Neural cell (in vitro differentiated cells): ENCODE results near the gene CBX2. TPM values are rescaled to one million over a fixed set of nuclear protein-coding genes. Genes with fewer than 3 reads are reported as not detected.

Source experiments
- H2AFZ ChIP-seq: fragments of 200-600, 300-800 bp; sonication (generic), shearing (Covaris generic); 2 replicates; pipeline ENCODE4 v1.6.0; 2014; ENCODE audit warnings: low read depth, mild to moderate bottlenecking, antibody characterized with exemption, low read length, moderate library complexity
- H3F3A ChIP-seq: fragments of 200-600 bp; shearing (Covaris generic); 2 replicates; pipeline ENCODE4 v1.6.1; 2016; ENCODE audit warnings: mild to moderate bottlenecking, moderate library complexity, mixed read lengths, antibody characterized with exemption, low read length; ENCODE audit not compliant: insufficient read depth, poor library complexity, severe bottlenecking
- H3K27ac ChIP-seq: fragments of 200-600, 300-800 bp; sonication (generic), shearing (Covaris generic); 2 replicates; pipeline ENCODE4 v1.5.1; 2014; ENCODE audit warnings: mild to moderate bottlenecking, low read length, moderate library complexity
- H3K27me3 ChIP-seq: fragments of 300-800, 200-600 bp; sonication (generic), shearing (Covaris generic); 2 replicates; pipeline ENCODE4 v1.6.0; 2014; ENCODE audit warnings: mild to moderate bottlenecking, low read depth, low read length, moderate library complexity; ENCODE audit not compliant: insufficient read depth
- H3K36me3 ChIP-seq: fragments of 300-800, 200-600 bp; sonication (generic), shearing (Covaris generic); 2 replicates; pipeline ENCODE4 v1.5.1; 2014; ENCODE audit warnings: mild to moderate bottlenecking, antibody characterized with exemption, low read length, moderate library complexity; ENCODE audit not compliant: insufficient read depth
- H3K4me2 ChIP-seq: fragments of 300-800, 200-600 bp; sonication (generic), shearing (Covaris generic); 2 replicates; pipeline ENCODE4 v1.6.0; 2014; ENCODE audit warnings: mild to moderate bottlenecking, low read length
- H3K4me3 ChIP-seq: fragments of 300-800, 200-600 bp; sonication (generic), shearing (Covaris generic); 2 replicates; pipeline ENCODE4 v1.5.1; 2014; ENCODE audit warnings: mild to moderate bottlenecking, low read length, moderate library complexity
- H3K79me2 ChIP-seq: fragments of 200-600 bp; shearing (Covaris generic); replicated peaks from 2 replicates; pipeline ENCODE4 v1.6.0; 2014; ENCODE audit warnings: mild to moderate bottlenecking, low read length, moderate library complexity; ENCODE audit not compliant: insufficient read depth
- H3K9ac ChIP-seq: fragments of 300-800, 200-600 bp; sonication (generic), shearing (Covaris generic); 2 replicates; pipeline ENCODE4 v1.6.1; 2016; ENCODE audit warnings: mild to moderate bottlenecking, low read length, mixed read lengths
- H3K9me2 ChIP-seq: fragments of 200-600 bp; shearing (Covaris generic); 2 replicates; pipeline ENCODE4 v1.6.1; 2016; ENCODE audit warnings: mild to moderate bottlenecking, low read length, mixed read lengths; ENCODE audit not compliant: insufficient read depth
- H3K9me3 ChIP-seq: fragments of 200-600, 300-800 bp; sonication (generic), shearing (Covaris generic); 2 replicates; pipeline ENCODE4 v1.6.1; 2016; ENCODE audit warnings: mild to moderate bottlenecking, mixed run types, low read length, moderate library complexity, mixed read lengths
- H4K20me1 ChIP-seq: fragments of 200-600 bp; shearing (Covaris generic); 2 replicates; pipeline ENCODE4 v1.6.1; 2016; ENCODE audit warnings: mild to moderate bottlenecking, mixed run types; ENCODE audit not compliant: insufficient read depth
- EP300 ChIP-seq: fragments of 450-650 bp; conservative IDR thresholded peaks from 2 replicates; pipeline ENCODE4 v1.6.1; 2014; ENCODE audit warnings: antibody characterized with exemption, mild to moderate bottlenecking, moderate library complexity; ENCODE audit not compliant: poor library complexity, severe bottlenecking
- EZH2 ChIP-seq: fragments of 200-600, 300-800 bp; shearing (Covaris generic), sonication (generic); IDR thresholded peaks from 2 replicates; pipeline ENCODE4 v1.6.1; 2014; ENCODE audit warnings: antibody characterized with exemption, low read length, borderline replicate concordance, mild to moderate bottlenecking; ENCODE audit not compliant: insufficient read depth, poor library complexity, severe bottlenecking
- MXI1 ChIP-seq: fragments of 450-650 bp; conservative IDR thresholded peaks from 2 replicates; pipeline ENCODE4 v1.6.1; 2014; ENCODE audit warnings: antibody characterized with exemption, mild to moderate bottlenecking; ENCODE audit not compliant: poor library complexity, severe bottlenecking
- POLR2AphosphoS5 ChIP-seq: IDR thresholded peaks from 2 replicates; pipeline ENCODE4 v1.6.1; 2012
- RAD21 ChIP-seq: fragments of 450-650 bp; conservative IDR thresholded peaks from 2 replicates; pipeline ENCODE4 v1.6.1; 2014; ENCODE audit warnings: antibody characterized with exemption, mild to moderate bottlenecking, moderate library complexity
- SMC3 ChIP-seq: fragments of 450-650 bp; conservative IDR thresholded peaks from 2 replicates; pipeline ENCODE4 v1.6.1; 2014; ENCODE audit warnings: antibody characterized with exemption, mild to moderate bottlenecking, moderate library complexity; ENCODE audit not compliant: poor library complexity
- TAF1 ChIP-seq: IDR thresholded peaks from 2 replicates; pipeline ENCODE4 v1.6.1; 2012; ENCODE audit warnings: low read depth
- polyA plus RNA-seq: library from polyadenylated mRNA; depleted of rRNA; stranded (reverse); fragments of >200 nt; gene quantifications from 2 replicates; pipeline ENCODE4 v1.2.3, GENCODE V29; 2014
- TF ChIP-seq, protein P1 (sequence below): IDR thresholded peaks from 2 replicates; pipeline ENCODE4 v1.6.1; 2012; ENCODE audit warnings: borderline replicate concordance
- TF ChIP-seq, protein P2 (sequence below): fragments of 450-650 bp; IDR thresholded peaks from 2 replicates; pipeline ENCODE4 v1.5.1; 2014; ENCODE audit warnings: antibody characterized with exemption, mild to moderate bottlenecking, moderate library complexity; ENCODE audit not compliant: poor library complexity, severe bottlenecking

Gene CBX2
- polyA plus RNA-seq, 1 donor from 2014 or later, result 16.9 TPM

DNA sequence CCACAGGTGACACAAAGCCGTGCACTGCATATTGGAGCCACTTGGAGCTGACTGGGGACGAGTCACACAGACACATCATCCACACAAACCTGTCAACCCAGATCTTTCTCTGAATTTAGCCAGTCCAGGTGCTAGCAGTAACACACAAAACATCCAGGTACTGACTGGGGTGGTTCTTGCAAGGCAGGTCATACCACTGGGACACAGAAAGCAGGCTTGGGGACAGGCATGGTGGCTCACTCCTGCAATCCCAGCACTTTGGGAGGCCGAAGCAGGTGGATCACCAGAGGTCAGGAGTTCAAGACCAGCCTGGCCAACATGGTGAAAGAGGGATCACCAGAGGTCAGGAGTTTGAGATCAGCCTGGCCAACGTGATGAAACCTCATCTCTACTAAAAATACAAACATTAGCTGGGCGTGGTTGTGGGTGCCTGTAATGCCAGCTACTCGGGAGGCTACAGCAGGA is 32.3 kb upstream of the CBX2 start:
- Histone ChIP-seq H4K20me1 (no peaks in the 10 kb centered on the region), H3K9me2 (no peaks in the 10 kb centered on the region), H2AFZ (no peak overlapping the region), H3K4me2 (no peak overlapping the region), H3K27me3 (peaks cover 17% of the 10 kb centered on the region), H3K79me2 (no peaks in the 10 kb centered on the region), H3K4me3 (no peak overlapping the region), H3F3A (no peaks in the 10 kb centered on the region), H3K9me3 (no peaks in the 10 kb centered on the region), H3K9ac (no peak overlapping the region), H3K27ac (no peak overlapping the region), H3K36me3 (no peaks in the 10 kb centered on the region)
- TF ChIP-seq EZH2, result no peak

DNA sequence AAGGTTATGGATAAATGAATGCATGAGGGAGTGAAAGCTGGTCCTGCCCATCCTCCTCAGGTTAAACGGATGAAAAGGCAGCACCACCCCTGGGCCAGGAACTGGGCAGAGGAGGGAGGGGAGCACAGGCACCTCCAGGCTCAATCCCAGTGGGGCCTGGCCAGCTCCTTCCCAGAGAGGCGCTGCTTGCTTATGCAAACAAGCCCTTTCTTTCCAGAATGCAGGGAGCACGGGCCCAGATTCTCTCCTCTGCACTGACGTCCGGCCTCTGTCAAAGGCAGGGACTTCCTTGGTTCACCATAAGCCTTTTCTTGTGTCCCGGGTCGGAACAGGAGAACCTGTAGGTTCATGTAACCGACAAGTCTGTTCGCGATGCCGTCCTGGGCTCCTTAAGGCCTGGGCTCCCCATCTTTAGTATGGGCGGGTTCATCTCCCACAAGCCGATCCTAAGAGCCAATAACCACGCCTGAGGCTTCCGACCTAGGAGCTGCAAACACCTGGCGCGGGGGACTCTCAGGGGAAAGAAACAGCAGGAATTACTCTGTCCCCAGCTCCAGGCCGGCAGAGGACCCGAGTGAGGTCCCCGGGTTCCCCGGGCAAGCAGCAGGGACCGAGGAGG is 30.9 kb upstream of the CBX2 start:
- Histone ChIP-seq H2AFZ (peak overlapping the region; percentile 46), H3K36me3 (no peaks in the 10 kb centered on the region), H3K79me2 (no peaks in the 10 kb centered on the region), H3K27ac (peak overlapping the region; percentile 76), H3K9ac (peak overlapping the region; percentile 76), H3F3A (no peaks in the 10 kb centered on the region), H3K9me3 (no peaks in the 10 kb centered on the region), H3K9me2 (no peaks in the 10 kb centered on the region), H3K4me3 (peak overlapping the region; percentile 64), H3K27me3 (peaks cover 17% of the 10 kb centered on the region), H4K20me1 (no peaks in the 10 kb centered on the region), H3K4me2 (peak overlapping the region; percentile 61)
- no peak for TF ChIP-seq TAF1

DNA sequence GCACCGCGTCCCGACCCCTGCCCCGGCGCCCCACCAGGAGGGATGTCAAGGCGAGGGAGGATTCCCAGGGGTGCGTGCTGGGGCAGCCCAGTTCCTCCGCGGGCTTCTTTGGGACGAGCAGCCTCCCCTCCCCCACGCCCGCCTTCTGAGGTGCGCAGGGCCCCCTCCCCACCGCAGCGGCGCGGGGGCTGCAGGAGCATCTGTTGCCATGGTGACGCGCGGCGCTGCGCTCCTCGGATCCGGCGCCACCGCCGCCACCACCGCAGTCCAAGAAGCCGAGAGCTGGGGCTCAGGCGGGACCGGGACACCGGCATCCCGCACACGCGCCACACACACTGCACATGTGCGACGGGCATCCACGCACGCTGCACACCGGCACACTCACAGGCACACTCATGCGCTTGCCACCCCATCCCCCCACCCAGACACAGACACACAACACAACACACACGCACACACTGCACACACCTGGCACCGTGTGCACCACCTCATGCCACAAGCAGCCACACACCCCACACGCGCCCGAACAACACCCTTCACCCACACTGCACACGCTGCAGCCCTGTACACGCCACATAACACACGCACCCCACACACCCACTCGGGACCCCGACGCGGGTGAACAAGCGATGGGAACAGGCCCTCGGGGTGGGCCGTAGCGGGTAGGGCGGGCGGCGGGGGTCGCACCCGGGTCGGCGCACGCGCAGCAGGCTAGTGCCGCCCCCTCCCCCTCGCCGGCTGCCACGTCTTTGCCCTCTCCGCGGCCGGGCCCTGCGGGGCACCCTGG is 30.2 kb upstream of the CBX2 start:
- H3K27me3 ChIP-seq, result peaks cover 17% of the 10 kb centered on the region
- H2AFZ ChIP-seq, result peak overlapping the region; percentile 46
- TF ChIP-seq, protein P1, sequence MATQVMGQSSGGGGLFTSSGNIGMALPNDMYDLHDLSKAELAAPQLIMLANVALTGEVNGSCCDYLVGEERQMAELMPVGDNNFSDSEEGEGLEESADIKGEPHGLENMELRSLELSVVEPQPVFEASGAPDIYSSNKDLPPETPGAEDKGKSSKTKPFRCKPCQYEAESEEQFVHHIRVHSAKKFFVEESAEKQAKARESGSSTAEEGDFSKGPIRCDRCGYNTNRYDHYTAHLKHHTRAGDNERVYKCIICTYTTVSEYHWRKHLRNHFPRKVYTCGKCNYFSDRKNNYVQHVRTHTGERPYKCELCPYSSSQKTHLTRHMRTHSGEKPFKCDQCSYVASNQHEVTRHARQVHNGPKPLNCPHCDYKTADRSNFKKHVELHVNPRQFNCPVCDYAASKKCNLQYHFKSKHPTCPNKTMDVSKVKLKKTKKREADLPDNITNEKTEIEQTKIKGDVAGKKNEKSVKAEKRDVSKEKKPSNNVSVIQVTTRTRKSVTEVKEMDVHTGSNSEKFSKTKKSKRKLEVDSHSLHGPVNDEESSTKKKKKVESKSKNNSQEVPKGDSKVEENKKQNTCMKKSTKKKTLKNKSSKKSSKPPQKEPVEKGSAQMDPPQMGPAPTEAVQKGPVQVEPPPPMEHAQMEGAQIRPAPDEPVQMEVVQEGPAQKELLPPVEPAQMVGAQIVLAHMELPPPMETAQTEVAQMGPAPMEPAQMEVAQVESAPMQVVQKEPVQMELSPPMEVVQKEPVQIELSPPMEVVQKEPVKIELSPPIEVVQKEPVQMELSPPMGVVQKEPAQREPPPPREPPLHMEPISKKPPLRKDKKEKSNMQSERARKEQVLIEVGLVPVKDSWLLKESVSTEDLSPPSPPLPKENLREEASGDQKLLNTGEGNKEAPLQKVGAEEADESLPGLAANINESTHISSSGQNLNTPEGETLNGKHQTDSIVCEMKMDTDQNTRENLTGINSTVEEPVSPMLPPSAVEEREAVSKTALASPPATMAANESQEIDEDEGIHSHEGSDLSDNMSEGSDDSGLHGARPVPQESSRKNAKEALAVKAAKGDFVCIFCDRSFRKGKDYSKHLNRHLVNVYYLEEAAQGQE, result no peak
- peak; percentile 85 for TF ChIP-seq EP300
- peak; percentile 53 for TF ChIP-seq SMC3
- TF ChIP-seq TAF1, result peak; percentile 5
- peak; percentile 94 for TF ChIP-seq MXI1
- peak; percentile 38 for TF ChIP-seq POLR2AphosphoS5
- TF ChIP-seq RAD21, result peak; percentile 54
- TF ChIP-seq, protein P2, sequence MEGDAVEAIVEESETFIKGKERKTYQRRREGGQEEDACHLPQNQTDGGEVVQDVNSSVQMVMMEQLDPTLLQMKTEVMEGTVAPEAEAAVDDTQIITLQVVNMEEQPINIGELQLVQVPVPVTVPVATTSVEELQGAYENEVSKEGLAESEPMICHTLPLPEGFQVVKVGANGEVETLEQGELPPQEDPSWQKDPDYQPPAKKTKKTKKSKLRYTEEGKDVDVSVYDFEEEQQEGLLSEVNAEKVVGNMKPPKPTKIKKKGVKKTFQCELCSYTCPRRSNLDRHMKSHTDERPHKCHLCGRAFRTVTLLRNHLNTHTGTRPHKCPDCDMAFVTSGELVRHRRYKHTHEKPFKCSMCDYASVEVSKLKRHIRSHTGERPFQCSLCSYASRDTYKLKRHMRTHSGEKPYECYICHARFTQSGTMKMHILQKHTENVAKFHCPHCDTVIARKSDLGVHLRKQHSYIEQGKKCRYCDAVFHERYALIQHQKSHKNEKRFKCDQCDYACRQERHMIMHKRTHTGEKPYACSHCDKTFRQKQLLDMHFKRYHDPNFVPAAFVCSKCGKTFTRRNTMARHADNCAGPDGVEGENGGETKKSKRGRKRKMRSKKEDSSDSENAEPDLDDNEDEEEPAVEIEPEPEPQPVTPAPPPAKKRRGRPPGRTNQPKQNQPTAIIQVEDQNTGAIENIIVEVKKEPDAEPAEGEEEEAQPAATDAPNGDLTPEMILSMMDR, result no peak
- H3K4me2 ChIP-seq, result peak overlapping the region; percentile 61
- H3K36me3 ChIP-seq, result no peaks in the 10 kb centered on the region
- H3K9ac ChIP-seq, result peak overlapping the region; percentile 76
- no peaks in the 10 kb centered on the region for H3F3A ChIP-seq
- H3K9me2 ChIP-seq, result no peaks in the 10 kb centered on the region
- peak overlapping the region; percentile 64 for H3K4me3 ChIP-seq
- H3K9me3 ChIP-seq, result no peaks in the 10 kb centered on the region
- H3K27ac ChIP-seq, result peak overlapping the region; percentile 76
- H3K79me2 ChIP-seq, result no peaks in the 10 kb centered on the region
- H4K20me1 ChIP-seq, result no peaks in the 10 kb centered on the region
